Activated naive CD8-positive, alpha-beta T cell treated with anti-CD3 and anti-CD28 coated beads, Interleukin-2, amount 50 U/mL, for 24 hours (primary cell): ENCODE data around the gene VSX2.

ENCODE experiments used
- ATAC-seq: fragments of 150-1000 bp; cut with Tn5 transposase; one replicate; pipeline ENCODE4 v1.10.0; 2021
- DNase-seq: peaks from one replicate; pipeline ENCODE4 v3.0.0; 2021
- H3K27ac Mint-ChIP-seq: one replicate; pipeline ENCODE4 v1.8.0; 2021; ENCODE audit warnings: mild to moderate bottlenecking, mixed read lengths
- H3K27me3 Mint-ChIP-seq: one replicate; pipeline ENCODE4 v1.8.0; 2021; ENCODE audit warnings: mixed read lengths
- H3K36me3 Mint-ChIP-seq: one replicate; pipeline ENCODE4 v1.8.0; 2021; ENCODE audit warnings: low read depth, mixed read lengths
- H3K4me1 Mint-ChIP-seq: one replicate; pipeline ENCODE4 v1.8.0; 2021; ENCODE audit warnings: mixed read lengths
- H3K4me3 Mint-ChIP-seq: one replicate; pipeline ENCODE4 v1.8.0; 2021; ENCODE audit warnings: mild to moderate bottlenecking, moderate library complexity, mixed read lengths
- H3K9me3 Mint-ChIP-seq: one replicate; pipeline ENCODE4 v1.8.0; 2021; ENCODE audit warnings: mixed read lengths

VSX2 gene

GRCh38 chr14:74216671-74217070 lies 22.6 kb upstream of the VSX2 start:
- Mint-ChIP-seq H3K4me3 (no peak overlapping the region), H3K27me3 (peaks cover 28% of the 10 kb centered on the region), H3K9me3 (no peaks in the 10 kb centered on the region), H3K4me1 (peaks cover 3% of the 10 kb centered on the region), H3K27ac (no peak overlapping the region), H3K36me3 (no peaks in the 10 kb centered on the region)
- ATAC-seq (no peak), DNase-seq (no peak)

- DNase-seq, result peak; percentile 88
- H3K9me3 Mint-ChIP-seq, result no peaks in the 10 kb centered on the region
- H3K4me3 Mint-ChIP-seq, result no peak overlapping the region
- ATAC-seq, result peak; percentile 85
- peaks cover 30% of the 10 kb centered on the region for H3K27me3 Mint-ChIP-seq
- H3K36me3 Mint-ChIP-seq, result no peaks in the 10 kb centered on the region
- peaks cover 3% of the 10 kb centered on the region for H3K4me1 Mint-ChIP-seq
- H3K27ac Mint-ChIP-seq, result no peak overlapping the region
Observed at GRCh38 chr14:74217672-74218448, 21.4 kb upstream of the VSX2 start.

- Mint-ChIP-seq H3K4me3 (no peak overlapping the region), H3K27me3 (peaks cover 30% of the 10 kb centered on the region), H3K27ac (no peak overlapping the region), H3K9me3 (no peaks in the 10 kb centered on the region), H3K36me3 (no peaks in the 10 kb centered on the region), H3K4me1 (peaks cover 3% of the 10 kb centered on the region)
- ATAC-seq (no peak), DNase-seq (no peak)
Observed at GRCh38 chr14:74218462-74218861, 20.8 kb upstream of the VSX2 start.

GRCh38 chr14:74219277-74220205 lies 19.7 kb upstream of the VSX2 start:
- Mint-ChIP-seq H3K4me1 (peaks cover 3% of the 10 kb centered on the region), H3K36me3 (no peaks in the 10 kb centered on the region), H3K27ac (no peak overlapping the region), H3K4me3 (no peak overlapping the region), H3K9me3 (no peaks in the 10 kb centered on the region), H3K27me3 (peaks cover 34% of the 10 kb centered on the region)
- ATAC-seq, result no peak
- no peak for DNase-seq

GRCh38 chr14:74220991-74221390 lies 18.3 kb upstream of the VSX2 start:
- Mint-ChIP-seq H3K4me3 (no peak overlapping the region), H3K9me3 (no peaks in the 10 kb centered on the region), H3K27me3 (peaks cover 30% of the 10 kb centered on the region), H3K27ac (no peak overlapping the region), H3K4me1 (peaks cover 3% of the 10 kb centered on the region), H3K36me3 (no peaks in the 10 kb centered on the region)
- DNase-seq (no peak), ATAC-seq (no peak)

- Mint-ChIP-seq H3K36me3 (no peaks in the 10 kb centered on the region), H3K4me3 (no peak overlapping the region)
- ATAC-seq, result no peak
Observed at GRCh38 chr14:74221741-74222140, 17.5 kb upstream of the VSX2 start.

GRCh38 chr14:74223016-74223415 lies 16.2 kb upstream of the VSX2 start:
- no peaks in the 10 kb centered on the region for H3K4me1 Mint-ChIP-seq
- no peak for DNase-seq
- no peaks in the 10 kb centered on the region for H3K9me3 Mint-ChIP-seq
- H3K27me3 Mint-ChIP-seq, result peaks cover 23% of the 10 kb centered on the region
- no peak overlapping the region for H3K4me3 Mint-ChIP-seq
- no peaks in the 10 kb centered on the region for H3K36me3 Mint-ChIP-seq
- H3K27ac Mint-ChIP-seq, result no peak overlapping the region
- ATAC-seq, result no peak

More at GRCh38 chr14:74221741-74222140, 17.5 kb upstream of the VSX2 start:
- no peak for DNase-seq
- H3K27ac Mint-ChIP-seq, result no peak overlapping the region
- peaks cover 3% of the 10 kb centered on the region for H3K4me1 Mint-ChIP-seq
- H3K9me3 Mint-ChIP-seq, result no peaks in the 10 kb centered on the region
- H3K27me3 Mint-ChIP-seq, result peaks cover 28% of the 10 kb centered on the region

- peaks cover 41% of the 10 kb centered on the region for H3K27me3 Mint-ChIP-seq
Observed at GRCh38 chr14:74231784-74232183, 7.5 kb upstream of the VSX2 start.

GRCh38 chr14:74235017-74235416 lies 4.2 kb upstream of the VSX2 start:
- Mint-ChIP-seq H3K27ac (no peak overlapping the region), H3K9me3 (peaks cover 4% of the 10 kb centered on the region), H3K4me3 (no peak overlapping the region), H3K27me3 (peaks cover 49% of the 10 kb centered on the region), H3K4me1 (no peaks in the 10 kb centered on the region), H3K36me3 (peaks cover 3% of the 10 kb centered on the region)
- DNase-seq (no peak), ATAC-seq (no peak)

More at GRCh38 chr14:74231784-74232183, 7.5 kb upstream of the VSX2 start:
- no peak for DNase-seq
- Mint-ChIP-seq H3K9me3 (peaks cover 4% of the 10 kb centered on the region), H3K36me3 (peaks cover 3% of the 10 kb centered on the region), H3K27ac (no peak overlapping the region), H3K4me1 (no peaks in the 10 kb centered on the region), H3K4me3 (no peak overlapping the region)
- no peak for ATAC-seq

GRCh38 chr14:74237441-74237840 lies 1.8 kb upstream of the VSX2 start:
- ATAC-seq, result no peak
- Mint-ChIP-seq H3K4me1 (peaks cover 16% of the 10 kb centered on the region), H3K36me3 (peaks cover under 1% of the 10 kb centered on the region), H3K27me3 (peaks cover 61% of the 10 kb centered on the region), H3K9me3 (peaks cover under 1% of the 10 kb centered on the region), H3K27ac (no peak overlapping the region), H3K4me3 (no peak overlapping the region)
- no peak for DNase-seq

- H3K27ac Mint-ChIP-seq, result no peak overlapping the region
- no peak for ATAC-seq
- no peaks in the 10 kb centered on the region for H3K36me3 Mint-ChIP-seq
- no peak for DNase-seq
- no peaks in the 10 kb centered on the region for H3K9me3 Mint-ChIP-seq
- peaks cover 18% of the 10 kb centered on the region for H3K4me1 Mint-ChIP-seq
- H3K4me3 Mint-ChIP-seq, result peak overlapping the region; percentile 38
- peaks cover 68% of the 10 kb centered on the region for H3K27me3 Mint-ChIP-seq
Observed at GRCh38 chr14:74239848-74240793, 872 bp downstream of the VSX2 start.

- DNase-seq, result no peak
Observed at GRCh38 chr14:74240794-74241651, 1.8 kb downstream of the VSX2 start.

GRCh38 chr14:74241652-74242017 lies 2.4 kb downstream of the VSX2 start:
- Mint-ChIP-seq H3K4me1 (peaks cover 18% of the 10 kb centered on the region), H3K27me3 (peaks cover 73% of the 10 kb centered on the region), H3K27ac (no peak overlapping the region), H3K4me3 (peak overlapping the region; percentile 63), H3K36me3 (no peaks in the 10 kb centered on the region), H3K9me3 (no peaks in the 10 kb centered on the region)
- ATAC-seq, result no peak
- no peak for DNase-seq

More at GRCh38 chr14:74240794-74241651, 1.8 kb downstream of the VSX2 start:
- H3K27ac Mint-ChIP-seq, result no peak overlapping the region
- no peaks in the 10 kb centered on the region for H3K9me3 Mint-ChIP-seq
- peak overlapping the region; percentile 63 for H3K4me3 Mint-ChIP-seq
- no peak for ATAC-seq
- peaks cover 18% of the 10 kb centered on the region for H3K4me1 Mint-ChIP-seq
- peaks cover 72% of the 10 kb centered on the region for H3K27me3 Mint-ChIP-seq
- H3K36me3 Mint-ChIP-seq, result no peaks in the 10 kb centered on the region
